KMS-11 (cell line): ENCODE measurements around the gene EXOC1L.

Experiments used
- H2AFZ ChIP-seq: fragments of 200-600 bp; sonication (generic); 2 replicates; pipeline ENCODE4 v1.6.1; 2016; ENCODE audit warnings: antibody characterized with exemption, mixed run types, low read depth
- H3K27ac ChIP-seq: fragments of 200-600 bp; sonication (generic); 2 replicates; pipeline ENCODE4 v1.6.1; 2016; ENCODE audit warnings: mild to moderate bottlenecking, mixed run types
- H3K27me3 ChIP-seq: fragments of 200-600 bp; sonication (generic); 2 replicates; pipeline ENCODE4 v1.6.1; 2017; ENCODE audit warnings: mild to moderate bottlenecking, low read depth, mixed run types, moderate library complexity; ENCODE audit not compliant: insufficient read depth
- H3K36me3 ChIP-seq: fragments of 200-600 bp; sonication (generic); 2 replicates; pipeline ENCODE4 v1.6.1; 2017; ENCODE audit warnings: mild to moderate bottlenecking, mixed run types; ENCODE audit not compliant: insufficient read depth
- H3K4me1 ChIP-seq: fragments of 200-600 bp; sonication (generic); 2 replicates; pipeline ENCODE4 v1.6.1; 2016; ENCODE audit warnings: mild to moderate bottlenecking, low read depth, mixed run types; ENCODE audit not compliant: poor library complexity, severe bottlenecking
- H3K4me2 ChIP-seq: fragments of 200-600 bp; sonication (generic); 2 replicates; pipeline ENCODE4 v1.7.0; 2016; ENCODE audit warnings: mild to moderate bottlenecking, mixed run types
- H3K4me3 ChIP-seq: fragments of 200-600 bp; sonication (generic); IDR thresholded peaks from 2 replicates; pipeline ENCODE4 v1.6.1; 2017; ENCODE audit warnings: low read depth, low read length, mixed read lengths; ENCODE audit not compliant: insufficient read depth
- H3K79me2 ChIP-seq: fragments of 200-600 bp; sonication (generic); 2 replicates; pipeline ENCODE4 v1.6.1; 2016; ENCODE audit warnings: low read depth, mixed run types; ENCODE audit not compliant: insufficient read depth
- H3K9ac ChIP-seq: fragments of 200-600 bp; sonication (generic); 2 replicates; pipeline ENCODE4 v1.6.1; 2016; ENCODE audit warnings: mild to moderate bottlenecking, mixed run types
- H4K20me1 ChIP-seq: fragments of 200-600 bp; sonication (generic); 2 replicates; pipeline ENCODE4 v1.6.1; 2016; ENCODE audit warnings: mild to moderate bottlenecking, mixed run types; ENCODE audit not compliant: insufficient read depth
- CTCF ChIP-seq: fragments of 200-600 bp; sonication (generic); conservative IDR thresholded peaks from 2 replicates; pipeline ENCODE4 v1.6.1; 2017; ENCODE audit warnings: low read depth, mild to moderate bottlenecking, antibody characterized with exemption, low read length, moderate library complexity, mixed read lengths

The EXOC1L gene

GRCh38 chr4:55819634-55820033 is at the start of gene EXOC1L:
EXOC1L (plus strand) TSS chr4:55819790; CDS start chr4:55820027, 237 bp downstream.
- no peaks in the 10 kb centered on the region for H4K20me1 ChIP-seq
- H3K4me3 ChIP-seq: no peak within 1 kb of the TSS
- H3K9ac ChIP-seq: no peak within 1 kb of the TSS
- H3K79me2 ChIP-seq: no peaks in the 10 kb centered on the region
- H3K27ac ChIP-seq: no peak within 1 kb of the TSS
- H3K4me2 ChIP-seq: no peak within 1 kb of the TSS
- no peak within 1 kb of the TSS for H2AFZ ChIP-seq
- no peaks in the 10 kb centered on the region for H3K36me3 ChIP-seq
- no peak for TF ChIP-seq CTCF
- H3K27me3 ChIP-seq: no peaks in the 10 kb centered on the region
- H3K4me1 ChIP-seq: no peaks in the 10 kb centered on the region

- H2AFZ ChIP-seq: no peak overlapping the region
- H3K27me3 ChIP-seq: no peaks in the 10 kb centered on the region
- no peak overlapping the region for H3K27ac ChIP-seq
- no peaks in the 10 kb centered on the region for H4K20me1 ChIP-seq
- H3K9ac ChIP-seq: no peak overlapping the region
- H3K4me3 ChIP-seq: no peak overlapping the region
- no peak overlapping the region for H3K4me2 ChIP-seq
- TF ChIP-seq CTCF: no peak
- no peaks in the 10 kb centered on the region for H3K36me3 ChIP-seq
- no peaks in the 10 kb centered on the region for H3K4me1 ChIP-seq
- no peaks in the 10 kb centered on the region for H3K79me2 ChIP-seq
Observed at GRCh38 chr4:55770662-55771061, 48.9 kb upstream of the EXOC1L start.

GRCh38 chr4:55781341-55781740 is 38.2 kb upstream of the EXOC1L start:
- Histone ChIP-seq H4K20me1 (no peaks in the 10 kb centered on the region), H3K27ac (no peak overlapping the region), H3K4me3 (no peak overlapping the region), H3K4me2 (no peak overlapping the region), H3K4me1 (no peaks in the 10 kb centered on the region), H2AFZ (no peak overlapping the region), H3K36me3 (no peaks in the 10 kb centered on the region), H3K27me3 (no peaks in the 10 kb centered on the region), H3K9ac (no peak overlapping the region), H3K79me2 (no peaks in the 10 kb centered on the region)
- no peak for TF ChIP-seq CTCF

GRCh38 chr4:55781812-55782211 is 37.8 kb upstream of the EXOC1L start:
- no peak for TF ChIP-seq CTCF
- H3K27ac ChIP-seq: no peak overlapping the region

More at GRCh38 chr4:55781812-55782211, 37.8 kb upstream of the EXOC1L start:
- Histone ChIP-seq H3K4me1 (no peaks in the 10 kb centered on the region), H3K4me2 (no peak overlapping the region), H3K79me2 (no peaks in the 10 kb centered on the region), H2AFZ (no peak overlapping the region), H3K27me3 (no peaks in the 10 kb centered on the region), H4K20me1 (no peaks in the 10 kb centered on the region), H3K4me3 (no peak overlapping the region), H3K9ac (no peak overlapping the region), H3K36me3 (no peaks in the 10 kb centered on the region)
